Activated T-helper 1 cell treated with anti-CD3 and anti-CD28 coated beads, Interleukin-2, amount 50 U/mL, for 16 hours (primary cell): ENCODE data around the gene TXN2.
"Not testable (repeated sequence)": the region's sequence is repeated elsewhere in the genome, so short reads cannot be mapped to it uniquely, and the experiment has no call there.

Experiments used
- DNase-seq, 2 donors: peaks; one replicate each; pipeline ENCODE4 v3.0.0-alpha.2; 2020; ENCODE audit warnings: low read depth in 1 of 2, low spot score in 1 of 2

TXN2 gene

DNA sequence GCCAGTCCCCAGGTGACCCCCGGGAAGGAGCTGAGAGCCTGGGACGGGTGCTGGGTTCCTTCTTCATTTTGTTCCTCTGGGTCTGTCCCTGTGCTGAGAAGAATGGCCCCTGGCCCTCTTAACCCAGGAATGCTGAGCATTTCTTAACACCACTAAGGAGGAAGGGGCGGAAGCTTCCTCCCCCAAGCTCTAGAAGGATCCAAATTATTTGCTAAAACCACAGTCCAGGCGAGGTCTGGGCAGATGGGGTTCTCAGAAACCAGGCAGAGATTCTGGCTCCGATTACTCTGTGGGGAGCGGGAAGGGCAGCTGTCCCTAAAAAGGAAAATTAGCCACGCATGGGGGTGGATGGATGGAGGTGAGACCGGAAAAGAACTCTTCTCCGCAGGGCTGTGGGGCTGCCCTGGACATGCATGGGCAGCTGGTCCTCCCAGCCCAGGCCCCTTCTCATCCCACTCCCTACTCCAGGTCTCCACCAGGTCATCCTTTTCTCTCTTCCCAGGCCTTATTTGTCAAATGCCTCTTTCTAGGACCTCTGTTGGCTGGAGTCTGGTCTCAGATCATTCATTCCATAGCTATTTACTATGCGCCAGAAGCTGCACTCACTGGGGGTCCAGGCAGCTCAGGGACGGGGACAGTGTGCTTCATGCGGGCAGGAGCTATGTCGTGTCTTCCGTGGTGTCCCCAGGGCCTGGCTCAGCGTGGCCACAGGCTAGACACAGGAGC, 48.7 kb downstream of the TXN2 start:
- no peak for DNase-seq

DNA sequence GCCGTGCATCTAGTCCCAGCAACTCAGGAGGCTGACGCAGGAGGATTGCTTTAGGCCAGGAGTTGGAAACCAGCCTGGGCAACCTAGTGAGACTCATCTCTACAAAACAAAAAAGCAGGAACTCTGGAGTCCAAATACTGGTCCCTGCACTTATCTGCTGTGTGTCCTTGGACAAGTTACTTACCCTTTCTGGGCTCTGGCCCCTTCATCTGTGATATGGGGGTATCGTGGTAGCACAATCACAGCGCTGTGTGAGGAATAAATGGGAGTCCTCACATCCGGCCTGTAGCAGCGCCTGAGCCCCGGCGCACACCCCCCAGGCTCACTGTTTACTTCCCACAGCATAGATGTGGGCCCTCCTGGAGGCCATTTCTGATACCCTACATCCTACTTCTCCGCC, 49.5 kb downstream of the TXN2 start:
- no peak for DNase-seq

DNA sequence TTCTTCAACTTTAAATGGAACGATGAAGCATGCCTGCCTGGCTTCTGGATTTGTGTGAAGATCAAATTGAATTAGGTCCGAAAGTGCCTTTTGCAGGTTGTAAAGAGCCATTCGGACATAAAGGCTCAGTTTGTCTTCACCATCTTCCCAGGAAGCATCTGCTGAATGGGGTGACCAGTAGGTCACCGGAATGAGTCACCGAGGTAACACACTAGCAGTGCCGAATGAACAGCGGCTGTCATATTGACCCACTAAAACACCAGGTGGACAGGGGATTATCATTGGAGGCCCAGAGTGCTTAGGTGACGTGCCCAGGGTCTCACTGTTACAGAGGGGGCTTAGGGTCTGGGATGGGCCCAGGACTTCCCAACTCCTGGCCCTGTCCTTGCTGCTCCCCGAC, 50.6 kb downstream of the TXN2 start:
- no peak for DNase-seq

DNA sequence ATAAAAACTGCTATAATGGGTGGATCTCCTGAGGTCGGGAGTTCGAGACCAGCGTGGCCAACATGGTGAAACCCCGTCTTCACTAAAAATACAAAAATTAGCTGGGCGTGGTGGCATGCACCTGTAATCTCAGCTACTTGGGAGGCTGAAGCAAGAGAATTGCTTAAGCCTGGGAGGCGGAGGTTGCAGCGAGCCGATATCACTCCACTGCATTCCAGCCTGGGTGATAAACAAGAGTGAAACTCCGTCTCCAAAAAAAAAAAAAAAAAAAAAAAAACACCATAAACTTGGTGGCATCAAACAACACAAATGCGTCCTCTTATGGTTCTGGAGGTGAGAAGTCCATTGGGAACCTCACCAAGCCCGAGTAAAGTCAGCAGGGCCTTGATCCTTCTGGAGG, 53.5 kb downstream of the TXN2 start:
- DNase-seq, result not testable (repeated sequence)

DNA sequence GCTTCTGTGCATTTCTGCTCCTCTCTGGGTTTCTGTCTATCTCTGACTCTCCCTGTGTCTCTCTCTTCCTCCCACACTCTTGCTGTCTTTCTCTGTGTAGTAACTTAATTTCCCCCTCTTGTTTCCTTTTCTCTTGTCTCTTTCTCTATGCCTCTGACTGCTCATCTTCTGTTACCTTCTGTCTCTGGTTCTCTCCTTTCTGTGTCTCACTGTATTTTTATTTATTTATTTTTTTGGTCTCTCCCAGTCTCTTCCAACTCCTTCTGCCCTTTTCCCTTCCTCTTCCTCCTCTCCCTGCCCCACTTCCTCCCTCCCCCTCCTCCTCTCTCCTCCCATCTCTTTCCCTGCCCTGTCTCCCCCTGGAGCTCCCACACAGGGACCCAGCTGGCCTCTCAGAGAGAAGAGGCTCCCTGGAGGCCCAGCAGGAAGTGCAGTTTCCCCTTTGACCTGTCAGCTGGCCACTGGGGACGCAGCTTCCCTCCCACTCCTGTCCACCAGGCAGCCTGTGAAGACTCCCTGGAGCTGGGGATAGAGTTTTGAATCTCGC, 55.4 kb downstream of the TXN2 start:
- no peak for DNase-seq

DNA sequence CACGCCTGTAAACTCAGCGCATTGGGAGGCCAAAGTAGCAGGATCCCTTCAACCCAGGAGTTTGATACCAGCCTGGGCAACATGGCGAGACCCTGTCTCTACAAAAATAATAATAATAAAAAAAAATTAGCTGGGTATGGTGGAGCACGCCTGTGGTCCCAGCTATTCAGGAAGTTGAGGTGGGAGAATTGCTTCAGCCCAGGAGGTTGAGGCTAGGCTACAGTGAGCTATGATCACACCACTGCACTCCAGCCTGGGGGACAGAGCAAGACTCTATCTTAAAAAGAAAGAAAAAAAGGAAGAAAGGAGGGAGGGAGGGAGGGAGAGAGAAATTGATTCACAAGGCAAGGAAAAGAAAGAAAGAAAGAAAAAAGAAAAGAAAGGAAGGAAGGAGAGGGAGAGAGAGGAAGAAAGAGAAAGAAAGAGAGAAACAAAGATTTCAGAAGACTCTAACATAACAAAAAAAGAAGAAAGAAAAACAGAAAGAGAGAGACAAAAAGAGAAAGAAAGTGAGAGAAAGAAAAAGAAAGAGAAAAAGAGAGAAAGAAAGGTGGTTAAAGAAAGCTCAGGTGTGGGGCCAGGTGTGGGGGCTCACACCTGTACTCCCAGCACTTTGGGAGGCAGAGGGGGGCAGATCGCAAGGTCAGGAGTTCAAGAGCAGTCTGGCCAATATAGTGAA, 56.4 kb downstream of the TXN2 start:
- DNase-seq, result no peak

DNA sequence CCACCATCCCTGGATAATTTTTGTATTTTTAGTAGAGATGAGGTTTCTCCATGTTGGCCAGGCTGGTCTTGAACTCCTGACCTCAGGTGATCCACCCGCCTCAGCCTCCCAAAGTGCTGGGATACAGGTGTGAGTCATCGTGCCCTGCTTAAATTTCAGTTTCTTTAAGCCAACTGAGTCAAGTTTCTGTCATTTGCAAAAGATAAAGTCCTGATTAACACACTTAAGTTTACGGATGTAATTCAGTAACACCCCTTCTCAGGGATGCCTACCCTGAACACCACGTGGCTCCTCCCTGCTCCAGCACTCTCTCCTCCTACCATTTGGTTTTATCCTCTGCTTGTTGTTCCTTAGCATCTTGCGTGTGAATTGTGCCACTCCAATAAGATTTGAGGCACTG, 57.0 kb downstream of the TXN2 start:
- not testable (repeated sequence) for DNase-seq

DNA sequence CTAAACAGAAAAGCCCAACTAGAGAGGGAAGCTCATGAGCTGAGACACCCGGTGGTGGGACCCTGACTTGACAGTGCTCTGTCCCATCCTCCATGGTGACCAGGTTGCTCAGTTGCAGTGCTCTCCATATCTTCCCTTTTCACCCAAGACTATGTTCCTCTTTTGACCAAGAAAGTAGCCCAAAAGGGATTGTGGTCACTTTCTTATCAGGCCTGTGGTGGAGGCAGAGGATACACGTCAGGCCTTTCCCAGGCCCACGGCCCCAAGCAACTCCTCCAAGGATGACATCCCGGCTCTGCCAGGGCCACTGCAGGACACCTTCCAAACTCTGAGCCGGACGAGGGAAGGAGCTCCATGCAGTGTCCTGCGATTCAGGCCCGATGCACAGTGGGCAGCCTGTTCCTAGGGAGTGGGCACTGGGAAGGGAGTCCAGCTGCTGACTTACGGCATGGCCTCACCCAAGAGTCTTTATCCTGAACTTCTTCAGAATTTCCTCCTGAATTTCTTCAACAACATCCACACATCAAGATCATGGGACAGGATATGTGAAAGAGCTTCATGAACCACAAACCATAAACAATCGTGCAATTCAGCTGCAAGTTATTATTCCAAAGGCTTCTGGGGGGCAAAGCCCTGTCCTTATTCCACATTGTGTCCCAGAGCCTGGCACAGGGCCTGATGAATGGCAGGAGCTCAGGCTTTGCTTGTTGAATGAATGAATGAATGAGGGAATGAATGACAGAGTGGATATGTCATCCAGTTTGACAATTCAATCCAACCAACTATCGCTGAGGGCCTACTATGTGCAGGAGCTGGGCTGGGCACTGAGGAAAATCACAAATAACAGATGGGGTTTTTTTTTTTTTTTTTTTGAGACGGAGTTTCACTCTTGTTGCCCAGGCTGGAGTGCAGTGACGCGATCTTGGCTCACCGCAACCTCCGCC, 57.7 kb downstream of the TXN2 start:
- no peak for DNase-seq

DNA sequence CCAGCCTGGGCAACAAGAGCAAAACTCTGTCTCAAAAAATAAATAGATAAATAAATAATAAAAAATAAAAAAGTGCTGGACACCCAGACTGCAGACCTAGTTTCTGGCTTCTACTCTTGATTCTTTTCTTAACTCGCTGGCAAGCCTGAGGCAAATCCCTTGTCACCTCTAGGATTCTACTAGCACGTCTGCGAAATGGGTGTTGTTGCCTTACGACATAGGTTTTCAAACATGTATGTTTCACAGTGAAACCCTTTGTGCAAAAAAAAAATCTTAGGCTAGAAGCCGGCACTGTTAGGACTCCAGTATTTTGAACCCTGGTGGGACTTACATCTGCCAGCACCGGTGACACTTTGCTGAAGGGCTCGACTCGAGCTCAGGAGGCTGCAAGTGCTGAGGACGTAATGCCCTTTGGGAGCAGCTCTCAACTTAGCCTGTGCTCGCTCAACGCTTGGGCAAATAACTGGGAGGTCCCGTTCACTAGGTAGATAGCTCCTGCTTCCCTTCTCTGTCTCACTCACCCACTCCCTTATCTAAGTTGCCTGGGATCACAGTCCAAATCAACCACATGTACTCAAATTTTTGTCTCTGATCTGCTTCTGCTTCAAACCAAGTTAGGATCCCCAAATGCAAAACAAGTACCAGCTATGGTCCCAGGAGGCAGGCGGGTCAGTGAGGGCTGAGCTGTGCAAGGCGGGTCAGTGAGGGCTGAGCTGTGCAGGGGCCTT, 59.0 kb downstream of the TXN2 start:
- DNase-seq, result no peak

DNA sequence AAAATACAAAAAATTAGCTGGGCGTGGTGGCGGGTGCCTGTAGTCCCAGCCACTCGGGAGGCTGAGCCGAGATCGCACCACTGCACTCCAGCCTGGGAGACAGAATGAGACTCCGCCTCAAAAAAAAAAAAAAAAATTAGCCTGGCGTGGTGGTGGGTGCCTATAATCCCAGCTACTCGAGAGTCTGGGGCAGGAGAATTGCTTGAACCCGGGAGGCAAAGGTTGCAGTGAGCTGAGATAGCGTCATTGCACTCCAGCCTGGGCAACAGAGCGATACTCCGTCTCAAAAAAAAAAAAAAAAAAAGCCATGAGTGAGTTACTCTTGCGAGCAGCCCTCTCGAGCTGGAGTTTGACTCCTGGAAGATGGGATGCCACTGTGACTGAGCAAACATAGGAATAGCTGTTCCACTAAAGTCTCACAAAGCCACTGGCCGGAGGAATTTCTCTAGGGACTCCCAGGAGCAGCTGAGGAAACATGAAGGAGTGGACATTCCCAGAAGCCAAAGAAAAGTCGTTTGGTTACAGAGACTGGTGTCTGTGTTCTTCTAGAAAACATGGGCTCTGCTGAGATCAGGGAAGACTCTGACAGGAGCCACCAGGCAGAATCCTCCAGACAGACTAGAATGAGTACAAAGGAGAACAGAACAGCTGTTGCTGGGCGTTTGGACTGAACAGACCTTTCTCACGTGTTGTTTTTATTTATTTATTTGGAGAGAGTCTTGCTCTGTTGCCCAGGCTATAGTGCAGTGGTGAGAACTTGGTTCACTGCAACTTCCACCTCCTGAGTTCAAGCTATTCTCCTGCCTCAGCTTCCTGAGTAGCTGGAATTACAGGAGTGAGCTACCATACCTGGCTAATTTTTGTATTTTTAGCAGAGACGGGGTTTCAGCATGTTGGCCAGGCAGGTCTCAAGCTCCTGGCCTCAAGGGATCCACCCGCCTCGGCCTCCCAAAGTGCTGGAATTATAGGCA, 61.2 kb downstream of the TXN2 start:
- no peak for DNase-seq

DNA sequence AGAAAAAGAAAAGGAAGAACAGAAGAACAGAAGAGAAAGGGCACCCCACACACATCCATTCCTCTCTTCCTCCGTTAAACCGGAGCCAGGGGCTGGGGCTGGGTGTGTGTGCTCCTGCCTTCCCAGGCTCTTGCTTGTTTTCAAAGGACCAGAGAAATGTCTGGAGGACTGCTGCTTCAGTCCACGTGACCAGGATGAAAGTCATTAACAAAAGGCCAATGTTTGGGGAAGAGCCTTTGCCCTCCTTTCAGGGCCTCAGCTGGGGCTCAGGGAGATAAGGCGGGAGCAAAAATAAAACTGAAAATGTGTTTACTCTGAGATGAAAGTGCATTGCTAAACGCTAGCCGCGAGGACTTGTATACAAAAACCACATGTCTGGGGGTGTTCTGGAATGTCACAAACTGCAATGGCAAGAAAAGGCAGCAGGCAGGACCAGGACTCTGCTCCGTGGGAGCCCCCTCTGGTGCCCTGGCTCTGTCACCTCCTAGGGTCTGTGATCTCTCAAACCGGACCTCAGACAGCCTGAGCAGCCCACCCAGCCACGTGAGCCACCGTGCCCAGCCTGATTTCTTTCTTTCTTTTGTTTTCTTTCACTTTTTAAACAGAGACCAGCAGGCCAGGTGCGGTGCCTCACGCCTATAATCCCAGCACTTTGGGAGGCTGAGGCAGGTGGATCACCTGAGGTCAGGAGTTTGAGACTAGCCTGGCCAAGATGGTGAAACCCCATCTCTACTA, 62.1 kb downstream of the TXN2 start:
- no peak for DNase-seq

DNA sequence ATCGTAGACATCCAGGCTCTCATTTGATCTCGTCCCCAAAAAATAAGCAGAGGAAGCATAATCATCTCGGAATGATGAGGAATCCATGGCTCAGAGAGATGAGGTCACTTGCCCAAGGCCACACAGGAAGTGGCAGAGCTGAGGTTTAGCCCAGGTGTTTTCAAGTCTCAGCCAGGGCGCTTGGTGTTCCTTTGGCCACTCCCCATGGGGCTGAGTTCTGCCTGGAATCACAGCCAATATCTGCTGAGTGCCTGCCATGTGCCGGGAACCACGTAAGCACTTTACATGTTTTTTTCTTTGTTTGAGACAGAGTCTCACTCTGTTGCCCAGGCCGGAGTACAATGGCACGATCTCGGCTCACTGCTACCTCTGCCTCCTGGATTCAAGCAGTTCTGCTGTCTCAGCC, 64.2 kb downstream of the TXN2 start:
- DNase-seq, result no peak
